GM03348 (cell line): ENCODE measurements around the gene ATP5F1E.
"Not testable (repeated sequence)": the region's sequence is repeated elsewhere in the genome, so short reads cannot be mapped to it uniquely, and the experiment has no call there.

Experiments used
- DNase-seq: peaks from one replicate; pipeline ENCODE4 v3.0.0; 2012; ENCODE audit warnings: low spot score

ATP5F1E gene

GRCh38 chr20:59019217-59019616 lies 12.9 kb downstream of the ATP5F1E start, which contains the start of gene TUBB1:
TSS of gene TUBB1 (plus strand) at chr20:59019429. CDS start at chr20:59019523, 94 bp downstream.
- no peak for DNase-seq

- DNase-seq, result no peak
Measured at GRCh38 chr20:59018817-59019216, 13.3 kb downstream of the ATP5F1E start.

GRCh38 chr20:59017493-59018231 lies 14.5 kb downstream of the ATP5F1E start:
- no peak for DNase-seq

- DNase-seq, result peak; percentile 11
Measured at GRCh38 chr20:59016795-59017492, 15.2 kb downstream of the ATP5F1E start.

- DNase-seq, result peak; percentile 1
Measured at GRCh38 chr20:59015812-59016711, 16.1 kb downstream of the ATP5F1E start.

GRCh38 chr20:59015411-59015810 lies 16.7 kb downstream of the ATP5F1E start:
- DNase-seq, result no peak

GRCh38 chr20:59014680-59015389 lies 17.3 kb downstream of the ATP5F1E start:
- peak; percentile 1 for DNase-seq

- peak; percentile 65 for DNase-seq
Measured at GRCh38 chr20:59013959-59014608, 18.1 kb downstream of the ATP5F1E start.

GRCh38 chr20:59013031-59013951 lies 18.8 kb downstream of the ATP5F1E start:
- DNase-seq, result no peak

GRCh38 chr20:59011874-59012157 lies 20.3 kb downstream of the ATP5F1E start:
- DNase-seq, result not testable (repeated sequence)

GRCh38 chr20:59010995-59011873 lies 20.9 kb downstream of the ATP5F1E start:
- peak; percentile 90 for DNase-seq

GRCh38 chr20:59010321-59010994 lies 21.7 kb downstream of the ATP5F1E start:
- DNase-seq, result no peak

- DNase-seq, result no peak
Measured at GRCh38 chr20:59008715-59009336, 23.3 kb downstream of the ATP5F1E start.

GRCh38 chr20:59007665-59008511 lies 24.2 kb downstream of the ATP5F1E start:
- DNase-seq, result no peak

GRCh38 chr20:59006864-59007664 lies 25.1 kb downstream of the ATP5F1E start, which contains the start of gene CTSZ:
TSS of gene CTSZ (minus strand) at chr20:59007254. CDS start at chr20:59007128, 126 bp downstream.
- DNase-seq, result peak; percentile 94

- peak; percentile 62 for DNase-seq
Measured at GRCh38 chr20:59006167-59006863, 25.8 kb downstream of the ATP5F1E start.
